Ecto neural progenitor cell (in vitro differentiated cells): ENCODE measurements around the gene SLC17A7.

Experiments
- DNase-seq: peaks from one replicate; pipeline ENCODE4 v3.0.0-alpha.2; 2018; ENCODE audit warnings: low spot score

Gene SLC17A7

GRCh38 chr19:49427339-49427738 is 14.0 kb downstream of the SLC17A7 start:
- DNase-seq = no peak

- DNase-seq = peak; percentile 78
These were observed 15.3 kb downstream of the SLC17A7 start for GRCh38 chr19:49425922-49426592.

- no peak for DNase-seq
These were observed 16.1 kb downstream of the SLC17A7 start, which contains the start of gene GFY for GRCh38 chr19:49425178-49425577. GFY (plus strand) TSS chr19:49425388; CDS start chr19:49426431, 1,043 bp downstream.

GRCh38 chr19:49423985-49424303 is 17.4 kb downstream of the SLC17A7 start:
- no peak for DNase-seq

GRCh38 chr19:49423071-49423984 is 18.0 kb downstream of the SLC17A7 start, which contains the start of gene PTH2:
PTH2 (minus strand) TSS chr19:49423441; CDS start chr19:49423339, 102 bp downstream.
- DNase-seq = no peak

- DNase-seq = peak; percentile 90
These were observed 18.8 kb downstream of the SLC17A7 start for GRCh38 chr19:49422407-49423070.

- no peak for DNase-seq
These were observed 19.5 kb downstream of the SLC17A7 start for GRCh38 chr19:49421878-49422202.

- DNase-seq = peak; percentile 95
These were observed 20.1 kb downstream of the SLC17A7 start for GRCh38 chr19:49421039-49421877.

GRCh38 chr19:49420227-49420626 is 21.1 kb downstream of the SLC17A7 start:
- DNase-seq = no peak

GRCh38 chr19:49419173-49419572 is 22.2 kb downstream of the SLC17A7 start:
- DNase-seq = no peak

- no peak for DNase-seq
These were observed 22.8 kb downstream of the SLC17A7 start for GRCh38 chr19:49418511-49418910.

GRCh38 chr19:49417088-49417487 is 24.2 kb downstream of the SLC17A7 start:
- DNase-seq = no peak

- DNase-seq = no peak
These were observed 25.5 kb downstream of the SLC17A7 start for GRCh38 chr19:49415810-49416200.

- no peak for DNase-seq
These were observed 26.1 kb downstream of the SLC17A7 start for GRCh38 chr19:49415102-49415809.

- no peak for DNase-seq
These were observed 27.1 kb downstream of the SLC17A7 start for GRCh38 chr19:49414256-49414655.

- DNase-seq = no peak
These were observed 28.0 kb downstream of the SLC17A7 start for GRCh38 chr19:49413348-49413747.

GRCh38 chr19:49411681-49412326 is 29.5 kb downstream of the SLC17A7 start:
- DNase-seq = no peak

- DNase-seq = no peak
These were observed 31.8 kb downstream of the SLC17A7 start for GRCh38 chr19:49409441-49410029.

GRCh38 chr19:49408816-49409440 is 32.4 kb downstream of the SLC17A7 start:
- no peak for DNase-seq

GRCh38 chr19:49407482-49408015 is 33.8 kb downstream of the SLC17A7 start:
- no peak for DNase-seq
